Occipital lobe (tissue), 2 donors: ENCODE data around the gene CDH19. TPM values are rescaled to one million over a fixed set of nuclear protein-coding genes. Genes with fewer than 3 reads are reported as not detected.

Source experiments
- DNase-seq: peaks from one replicate; lab custom pipeline; 2025; lab: John Stamatoyannopoulos, UW
- total RNA-seq: library from RNA; depleted of rRNA; stranded (reverse); fragments of >200 nt; gene quantifications from one replicate; pipeline ENCODE4 v1.2.3, GENCODE V29; 2014

The CDH19 gene
- total RNA-seq, 1 donor from 2014 or later, result under 0.01 TPM

DNA sequence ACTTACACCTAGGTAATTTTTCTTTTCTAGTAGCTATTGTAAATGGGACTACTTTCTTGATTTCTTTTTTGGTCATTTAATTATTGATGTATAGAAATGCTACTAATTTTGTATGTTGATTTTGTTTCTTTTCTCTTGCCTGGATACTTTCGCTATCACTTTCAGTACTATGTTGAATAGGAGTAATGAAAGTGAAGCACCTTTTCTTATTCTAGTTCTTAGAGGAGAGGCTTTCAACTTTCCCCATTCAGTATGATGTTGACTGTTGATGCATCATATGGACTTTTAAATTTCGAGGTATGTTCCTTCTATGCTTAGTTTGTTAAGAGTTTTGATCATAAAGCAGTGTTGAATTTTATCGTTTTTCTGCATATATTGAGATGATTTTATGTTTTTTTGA is 142.5 kb downstream of the CDH19 start:
- DNase-seq, result no peak

DNA sequence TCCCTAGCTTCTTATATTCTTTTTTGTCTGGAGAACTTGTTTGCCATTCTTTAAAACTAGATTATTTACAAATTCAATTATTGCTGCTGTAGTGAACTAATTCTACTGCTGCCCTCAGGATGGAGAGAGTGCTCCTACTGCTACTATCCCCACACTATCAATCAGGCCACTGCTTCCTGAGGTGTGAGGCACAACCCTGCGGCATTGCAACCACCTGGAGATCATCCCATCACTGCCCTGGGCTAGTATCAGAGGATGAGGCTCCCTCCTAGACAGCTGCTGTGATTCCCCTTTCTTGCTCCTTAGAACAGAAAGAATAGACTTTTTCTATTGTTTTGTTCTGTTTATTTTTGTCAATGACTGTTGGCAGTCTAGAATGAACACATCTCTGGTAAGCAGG is 146.6 kb downstream of the CDH19 start:
- DNase-seq, result no peak
